Uterus (tissue), 2 donors: ENCODE measurements around the gene BMPR1B.

ENCODE experiments used
- CTCF ChIP-seq, 4 experiments: fragments of 200-600 bp in 2 of 4; fragments of 450-650 bp in 2 of 4; sonication (generic) in 2 of 4; IDR thresholded peaks; one replicate each; pipeline ENCODE4 v1.5.1; 2016 to 2019; ENCODE audit warnings: antibody characterized with exemption in 4 of 4, mild to moderate bottlenecking in 2 of 4, moderate library complexity in 1 of 4
- POLR2A ChIP-seq, 2 donors: fragments of 450-650 bp; IDR thresholded peaks; one replicate each; pipeline ENCODE4 v1.6.1; 2016; ENCODE audit warnings: antibody characterized with exemption in 2 of 2, mild to moderate bottlenecking in 1 of 2, moderate library complexity in 1 of 2

- no peak for TF ChIP-seq CTCF (IDR thresholded peaks at IDR 0.05)
- TF ChIP-seq POLR2A (IDR thresholded peaks at IDR 0.05) = no peak
Observed at GRCh38 chr4:95007998-95008397, 250.2 kb downstream of the BMPR1B start.
